CD14-positive monocyte (primary cell): Measurements from ENCODE around the gene UBAP1L. TPM values are rescaled to one million over a fixed set of nuclear protein-coding genes. Genes with fewer than 3 reads are reported as not detected.

Source experiments
- DNase-seq, 3 donors: peaks; one replicate each; pipeline ENCODE4 v3.0.0-alpha.2; 2011 to 2022
- H2AFZ ChIP-seq: 2 replicates; pipeline ENCODE4 v1.6.0; 2012; ENCODE audit warnings: mild to moderate bottlenecking, low read depth, low read length, inconsistent platforms; ENCODE audit not compliant: insufficient read depth, poor library complexity, severe bottlenecking
- H3K27ac ChIP-seq, 2 donors: 1 replicate in 1 of 2; 2 replicates in 1 of 2; pipeline ENCODE4 v1.5.1; 2012 to 2013; ENCODE audit warnings: low read length in 2 of 2, control low read depth in 1 of 2, inconsistent platforms in 1 of 2, low read depth in 1 of 2, mild to moderate bottlenecking in 1 of 2
- H3K27me3 ChIP-seq, 2 donors: one replicate each; pipeline versions ENCODE4 v1.6.0 to v1.6.1; 2011 to 2013; ENCODE audit warnings: low read length in 2 of 2; ENCODE audit not compliant: control insufficient read depth in 2 of 2, insufficient read depth in 2 of 2
- H3K36me3 ChIP-seq, 2 donors: replicated peaks in 1 of 2; 1 replicate in 1 of 2; 2 replicates in 1 of 2; pipeline versions ENCODE4 v1.5.1 to v1.6.1; 2012 to 2013; ENCODE audit warnings: low read length in 2 of 2, control low read depth in 1 of 2, inconsistent platforms in 1 of 2, mild to moderate bottlenecking in 1 of 2; ENCODE audit not compliant: insufficient read depth in 2 of 2, control insufficient read depth in 1 of 2
- H3K4me1 ChIP-seq, 2 donors: 1 replicate in 1 of 2; 2 replicates in 1 of 2; pipeline versions ENCODE4 v1.5.1 to v1.6.1; 2012 to 2013; ENCODE audit warnings: low read length in 2 of 2, control low read depth in 1 of 2, inconsistent platforms in 1 of 2, mild to moderate bottlenecking in 1 of 2, moderate library complexity in 1 of 2; ENCODE audit not compliant: insufficient read depth in 2 of 2, control insufficient read depth in 1 of 2
- H3K4me2 ChIP-seq: replicated peaks from 2 replicates; pipeline ENCODE3; 2012; ENCODE audit warnings: low read length, moderate library complexity, mild to moderate bottlenecking; ENCODE audit not compliant: poor library complexity, severe bottlenecking; ENCODE audit errors: extremely low read depth
- H3K4me3 ChIP-seq, 3 experiments: fragments of 200-600 bp in 1 of 3; sonication (generic) in 1 of 3; replicated peaks in 1 of 3; 1 replicate in 2 of 3; 2 replicates in 1 of 3; pipeline ENCODE4 v1.5.1; 2011 to 2013; ENCODE audit warnings: low read length in 3 of 3, mild to moderate bottlenecking in 3 of 3, control low read depth in 2 of 3, low read depth in 2 of 3, inconsistent platforms in 1 of 3, moderate library complexity in 1 of 3
- H3K79me2 ChIP-seq: 2 replicates; pipeline ENCODE4 v1.6.0; 2012; ENCODE audit warnings: mild to moderate bottlenecking, control low read depth, inconsistent platforms, low read length, moderate library complexity; ENCODE audit not compliant: insufficient read depth
- H3K9ac ChIP-seq: 2 replicates; pipeline ENCODE4 v1.6.0; 2017; ENCODE audit warnings: low read length, mild to moderate bottlenecking; ENCODE audit not compliant: insufficient read depth, poor library complexity, severe bottlenecking
- H3K9me3 ChIP-seq, 2 donors: replicated peaks in 1 of 2; 1 replicate in 1 of 2; 2 replicates in 1 of 2; pipeline versions ENCODE4 v1.5.1 to v1.6.1; 2012 to 2013; ENCODE audit warnings: low read length in 2 of 2, control low read depth in 1 of 2; ENCODE audit not compliant: control insufficient read depth in 1 of 2, insufficient read depth in 1 of 2
- H4K20me1 ChIP-seq: 2 replicates; pipeline ENCODE4 v1.6.0; 2012; ENCODE audit warnings: mild to moderate bottlenecking, low read length, control low read depth, moderate library complexity; ENCODE audit not compliant: insufficient read depth
- H3K27ac Mint-ChIP-seq, 7 donors: one replicate each; pipeline ENCODE4 v1.8.0; 2020; ENCODE audit warnings: mild to moderate bottlenecking in 7 of 7, mixed read lengths in 7 of 7, moderate library complexity in 6 of 7, inconsistent platforms in 2 of 7
- H3K27me3 Mint-ChIP-seq, 3 donors: one replicate each; pipeline ENCODE4 v1.8.0; 2021 to 2022; ENCODE audit warnings: low read depth in 3 of 3, mild to moderate bottlenecking in 3 of 3, mixed read lengths in 3 of 3, moderate library complexity in 3 of 3, inconsistent platforms in 1 of 3
- H3K36me3 Mint-ChIP-seq, 2 donors: one replicate each; pipeline ENCODE4 v1.8.0; 2020; ENCODE audit warnings: mixed read lengths in 2 of 2, inconsistent platforms in 1 of 2, mild to moderate bottlenecking in 1 of 2
- H3K4me1 Mint-ChIP-seq: one replicate; pipeline ENCODE4 v1.8.0; 2020; ENCODE audit warnings: mild to moderate bottlenecking, mixed read lengths
- H3K4me3 Mint-ChIP-seq, 2 donors: one replicate each; pipeline ENCODE4 v1.8.0; 2020; ENCODE audit warnings: mild to moderate bottlenecking in 2 of 2, mixed read lengths in 2 of 2, moderate library complexity in 1 of 2
- H3K9me3 Mint-ChIP-seq, 7 donors: one replicate each; pipeline ENCODE4 v1.8.0; 2020 to 2022; ENCODE audit warnings: mixed read lengths in 7 of 7, mild to moderate bottlenecking in 6 of 7, moderate library complexity in 6 of 7, inconsistent platforms in 2 of 7
- WGBS: methylation state at CpG from one replicate; pipeline ENCODE4 v1.1.5; 2013; ENCODE audit warnings: missing lambda C conversion rate; ENCODE audit not compliant: insufficient coverage; 5-methylcytosine and 5-hydroxymethylcytosine counted together
- intact Hi-C, 2 donors: fragments of 100-400 bp; cut with micrococcal nuclease; formaldehyde crosslinking; loops; one replicate each; pipeline versions ENCODE4 v1.15.0 to v1.15.1; 2023
- polyA plus RNA-seq, 3 donors: library from polyadenylated mRNA; depleted of rRNA in 1 of 3; unstranded in 2 of 3; stranded (reverse) in 1 of 3; fragments of 300-500 nt in 2 of 3; fragments of >200 nt in 1 of 3; fragmentation: Illumina TruSeq in 2 of 3; gene quantifications; 1 replicate in 2 of 3; 2 replicates in 1 of 3; pipeline ENCODE4 v1.2.3, GENCODE V29; 2012 to 2021
- TF ChIP-seq, protein P1 (sequence below): fragments of 200-600 bp; IDR thresholded peaks from one replicate; pipeline ENCODE4 v1.8.0; 2022; ENCODE audit warnings: antibody characterized with exemption, mild to moderate bottlenecking

The UBAP1L gene
- polyA plus RNA-seq, 3 donors, result 4.8 TPM; not detected in 2

DNA sequence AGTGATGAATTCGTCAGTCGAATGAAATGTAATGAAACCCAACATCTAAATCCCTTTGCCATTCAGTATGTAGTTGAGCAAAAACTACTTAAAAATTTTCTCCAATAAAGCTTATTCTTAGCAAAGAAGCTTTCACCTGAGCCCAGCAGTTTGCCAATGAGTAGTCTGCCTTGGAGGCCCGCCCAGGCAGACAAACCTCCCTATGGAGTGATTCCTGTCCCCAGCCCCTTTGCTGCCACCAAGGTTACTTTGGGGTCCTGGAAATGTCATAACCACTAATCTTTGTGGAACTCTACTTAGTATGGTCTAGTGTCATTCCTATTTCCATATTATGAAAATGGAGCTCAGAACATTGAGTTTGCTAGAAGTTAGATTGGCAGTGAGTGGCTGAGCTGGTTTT lies 12.1 kb downstream of the UBAP1L start:
- Histone ChIP-seq H2AFZ (no peak overlapping the region), H3K27ac (no peak overlapping the region), H3K9me3 (no peaks in the 10 kb centered on the region), H3K4me1 (peaks cover 13 to 14% of the 10 kb centered on the region in 2 donors), H3K9ac (no peak overlapping the region), H3K4me2 (no peak overlapping the region), H3K36me3 (peaks cover 27 to 69% of the 10 kb centered on the region in 2 donors), H3K27me3 (no peaks in the 10 kb centered on the region), H4K20me1 (no peaks in the 10 kb centered on the region), H3K79me2 (no peaks in the 10 kb centered on the region), H3K4me3 (no peak overlapping the region)
- no peaks in the 10 kb centered on the region for H3K9me3 Mint-ChIP-seq
- no peak for DNase-seq
- H3K4me1 Mint-ChIP-seq, result peaks cover 12% of the 10 kb centered on the region
- no peak overlapping the region for H3K27ac Mint-ChIP-seq
- WGBS, result 100% methylated on average over 1 of the region's 3 CpGs
- H3K36me3 Mint-ChIP-seq, result peaks cover 58 to 74% of the 10 kb centered on the region in 2 donors
- intact Hi-C loops, result no loop called here
- no peak overlapping the region for H3K4me3 Mint-ChIP-seq
- H3K27me3 Mint-ChIP-seq, result peaks cover 0 to 2% (median 0%) of the 10 kb centered on the region in 3 donors
- TF ChIP-seq, protein P1, sequence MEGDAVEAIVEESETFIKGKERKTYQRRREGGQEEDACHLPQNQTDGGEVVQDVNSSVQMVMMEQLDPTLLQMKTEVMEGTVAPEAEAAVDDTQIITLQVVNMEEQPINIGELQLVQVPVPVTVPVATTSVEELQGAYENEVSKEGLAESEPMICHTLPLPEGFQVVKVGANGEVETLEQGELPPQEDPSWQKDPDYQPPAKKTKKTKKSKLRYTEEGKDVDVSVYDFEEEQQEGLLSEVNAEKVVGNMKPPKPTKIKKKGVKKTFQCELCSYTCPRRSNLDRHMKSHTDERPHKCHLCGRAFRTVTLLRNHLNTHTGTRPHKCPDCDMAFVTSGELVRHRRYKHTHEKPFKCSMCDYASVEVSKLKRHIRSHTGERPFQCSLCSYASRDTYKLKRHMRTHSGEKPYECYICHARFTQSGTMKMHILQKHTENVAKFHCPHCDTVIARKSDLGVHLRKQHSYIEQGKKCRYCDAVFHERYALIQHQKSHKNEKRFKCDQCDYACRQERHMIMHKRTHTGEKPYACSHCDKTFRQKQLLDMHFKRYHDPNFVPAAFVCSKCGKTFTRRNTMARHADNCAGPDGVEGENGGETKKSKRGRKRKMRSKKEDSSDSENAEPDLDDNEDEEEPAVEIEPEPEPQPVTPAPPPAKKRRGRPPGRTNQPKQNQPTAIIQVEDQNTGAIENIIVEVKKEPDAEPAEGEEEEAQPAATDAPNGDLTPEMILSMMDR, result no peak

- peak overlapping the region; percentile 63 for H3K4me2 ChIP-seq
- DNase-seq, result no peak
- no peaks in the 10 kb centered on the region for H4K20me1 ChIP-seq
- peaks cover 34 to 77% of the 10 kb centered on the region in 2 donors for H3K36me3 ChIP-seq
- no peaks in the 10 kb centered on the region for H3K79me2 ChIP-seq
- intact Hi-C loops, result no loop called here
- H3K4me3 ChIP-seq, result peak overlapping the region in 1 of 3 experiments; percentile 46
- TF ChIP-seq, protein P1, result peak; percentile 40
- WGBS, result 92% methylated on average over 75 of the region's 75 CpGs
- Mint-ChIP-seq H3K4me1 (peaks cover 12% of the 10 kb centered on the region), H3K4me3 (peak overlapping the region in 1 of 2 donors; percentile 92), H3K9me3 (no peaks in the 10 kb centered on the region), H3K27ac (peak overlapping the region in 6 of 7 donors; percentile 27 to 83 (median 75)), H3K36me3 (peaks cover 63 to 78% of the 10 kb centered on the region in 2 donors), H3K27me3 (peaks cover 0 to 2% (median under 1%) of the 10 kb centered on the region in 3 donors)
- peak overlapping the region; percentile 32 for H3K9ac ChIP-seq
- no peaks in the 10 kb centered on the region for H3K27me3 ChIP-seq
- H2AFZ ChIP-seq, result peak overlapping the region; percentile 65
- peak overlapping the region in 1 of 2 donors; percentile 50 for H3K27ac ChIP-seq
- H3K4me1 ChIP-seq, result peaks cover 13 to 14% of the 10 kb centered on the region in 2 donors
- no peaks in the 10 kb centered on the region for H3K9me3 ChIP-seq
These were observed 12.9 kb downstream of the UBAP1L start for GRCh38 chr15:65101891-65102708.
